Measurements from ENCODE around the gene EYA3.

DNA sequence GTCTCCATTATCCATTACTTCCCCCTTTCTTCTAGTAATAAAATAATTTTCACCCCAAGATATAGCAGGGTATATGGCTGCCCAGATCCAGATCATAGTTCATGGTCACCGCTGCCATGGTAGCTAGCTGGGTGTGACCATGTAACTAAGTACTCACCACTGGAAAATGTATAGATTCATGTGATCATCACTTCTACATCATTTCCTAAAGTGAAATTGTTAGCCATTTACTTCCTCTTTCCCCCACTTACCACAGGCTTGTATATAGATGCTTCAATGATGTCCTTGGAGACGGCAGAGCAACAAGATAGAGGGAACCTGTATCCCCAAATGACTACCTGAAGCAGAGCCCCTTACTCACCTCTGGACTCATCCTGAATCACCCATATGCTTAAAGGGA is 22.7 kb upstream of the EYA3 start:
- TF ChIP-seq, protein P1, sequence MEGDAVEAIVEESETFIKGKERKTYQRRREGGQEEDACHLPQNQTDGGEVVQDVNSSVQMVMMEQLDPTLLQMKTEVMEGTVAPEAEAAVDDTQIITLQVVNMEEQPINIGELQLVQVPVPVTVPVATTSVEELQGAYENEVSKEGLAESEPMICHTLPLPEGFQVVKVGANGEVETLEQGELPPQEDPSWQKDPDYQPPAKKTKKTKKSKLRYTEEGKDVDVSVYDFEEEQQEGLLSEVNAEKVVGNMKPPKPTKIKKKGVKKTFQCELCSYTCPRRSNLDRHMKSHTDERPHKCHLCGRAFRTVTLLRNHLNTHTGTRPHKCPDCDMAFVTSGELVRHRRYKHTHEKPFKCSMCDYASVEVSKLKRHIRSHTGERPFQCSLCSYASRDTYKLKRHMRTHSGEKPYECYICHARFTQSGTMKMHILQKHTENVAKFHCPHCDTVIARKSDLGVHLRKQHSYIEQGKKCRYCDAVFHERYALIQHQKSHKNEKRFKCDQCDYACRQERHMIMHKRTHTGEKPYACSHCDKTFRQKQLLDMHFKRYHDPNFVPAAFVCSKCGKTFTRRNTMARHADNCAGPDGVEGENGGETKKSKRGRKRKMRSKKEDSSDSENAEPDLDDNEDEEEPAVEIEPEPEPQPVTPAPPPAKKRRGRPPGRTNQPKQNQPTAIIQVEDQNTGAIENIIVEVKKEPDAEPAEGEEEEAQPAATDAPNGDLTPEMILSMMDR (IDR thresholded peaks at IDR 0.05): no peak
- no peak for TF ChIP-seq POLR2A (IDR thresholded peaks at IDR 0.05)
